ENCODE results near the gene ZNF791. TPM values are rescaled to one million over a fixed set of nuclear protein-coding genes. Genes with fewer than 3 reads are reported as not detected.
"Not testable (repeated sequence)": the region's sequence is repeated elsewhere in the genome, so short reads cannot be mapped to it uniquely, and the experiment has no call there.

The ZNF791 gene
- total RNA-seq, 1 experiment from 2014 or later = 26.3 TPM

DNA sequence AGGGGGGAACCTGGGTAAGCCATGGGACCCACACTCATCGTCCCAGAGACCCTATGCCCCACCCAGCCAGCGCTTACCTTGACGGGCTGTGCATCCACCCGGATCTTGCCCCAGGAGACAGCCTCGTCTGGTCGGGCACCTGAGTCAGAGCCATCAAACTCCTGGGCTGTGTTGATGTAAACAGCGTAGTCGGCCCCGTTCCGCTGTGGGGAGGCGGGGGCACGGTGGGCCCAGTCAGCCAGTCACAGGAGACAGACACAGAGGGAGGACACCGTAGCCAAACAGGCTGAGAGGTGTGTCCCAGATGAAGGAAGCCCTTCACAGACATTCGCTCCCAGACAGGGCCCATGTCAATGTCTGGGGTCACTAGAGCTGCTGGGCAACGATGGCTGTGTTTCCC is 65.2 kb downstream of the ZNF791 start:
- Histone ChIP-seq H3K9me3 (ENCODE audit: low read length) (no peaks in the 10 kb centered on the region), H3K4me3 (ENCODE audit: low read length) (no peak overlapping the region), H3K36me3 (ENCODE audit: low read depth, low read length) (peaks cover 48% of the 10 kb centered on the region), H3K9me2 (replicated peaks; ENCODE audit: low read length) (no peaks in the 10 kb centered on the region), H4K20me1 (ENCODE audit: low read length) (peaks cover 6% of the 10 kb centered on the region; the same call in 1 of the 2 replicates), H3F3A (ENCODE audit: low read length, unreplicated experiment) (no peaks in the 10 kb centered on the region), H3K4me1 (ENCODE audit: insufficient read depth, low read length) (no peaks in the 10 kb centered on the region), H3K79me2 (ENCODE audit: low read length) (peaks cover 26% of the 10 kb centered on the region), H3K9ac (ENCODE audit: low read length) (no peak overlapping the region), H2AFZ (ENCODE audit: low read length) (no peak overlapping the region), H3K27ac (ENCODE audit: low read length) (no peak overlapping the region), H3K4me2 (ENCODE audit: low read length) (no peak overlapping the region), H3K27me3 (ENCODE audit: low read length) (no peaks in the 10 kb centered on the region)
- CTCF ChIA-PET = no interaction called here
- no peak for TF ChIP-seq EZH2phosphoT487 (IDR thresholded peaks at IDR 0.05; ENCODE audit: borderline replicate concordance, low read length)
- no peak for TF ChIP-seq EZH2 (IDR thresholded peaks at IDR 0.05; ENCODE audit: low read length, unreplicated experiment)
- TF ChIP-seq, protein P1, sequence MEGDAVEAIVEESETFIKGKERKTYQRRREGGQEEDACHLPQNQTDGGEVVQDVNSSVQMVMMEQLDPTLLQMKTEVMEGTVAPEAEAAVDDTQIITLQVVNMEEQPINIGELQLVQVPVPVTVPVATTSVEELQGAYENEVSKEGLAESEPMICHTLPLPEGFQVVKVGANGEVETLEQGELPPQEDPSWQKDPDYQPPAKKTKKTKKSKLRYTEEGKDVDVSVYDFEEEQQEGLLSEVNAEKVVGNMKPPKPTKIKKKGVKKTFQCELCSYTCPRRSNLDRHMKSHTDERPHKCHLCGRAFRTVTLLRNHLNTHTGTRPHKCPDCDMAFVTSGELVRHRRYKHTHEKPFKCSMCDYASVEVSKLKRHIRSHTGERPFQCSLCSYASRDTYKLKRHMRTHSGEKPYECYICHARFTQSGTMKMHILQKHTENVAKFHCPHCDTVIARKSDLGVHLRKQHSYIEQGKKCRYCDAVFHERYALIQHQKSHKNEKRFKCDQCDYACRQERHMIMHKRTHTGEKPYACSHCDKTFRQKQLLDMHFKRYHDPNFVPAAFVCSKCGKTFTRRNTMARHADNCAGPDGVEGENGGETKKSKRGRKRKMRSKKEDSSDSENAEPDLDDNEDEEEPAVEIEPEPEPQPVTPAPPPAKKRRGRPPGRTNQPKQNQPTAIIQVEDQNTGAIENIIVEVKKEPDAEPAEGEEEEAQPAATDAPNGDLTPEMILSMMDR (conservative IDR thresholded peaks at IDR 0.05; ENCODE audit: low read depth, low read length) = no peak
- ATAC-seq (no peak), DNase-seq (no peak)
- BruUV-seq (replicated peaks) = no TSS peak
- intact Hi-C loops (cut with micrococcal nuclease) = no loop called here
- POLR2A ChIA-PET (ENCODE audit: unreplicated experiment) = no interaction called here

DNA sequence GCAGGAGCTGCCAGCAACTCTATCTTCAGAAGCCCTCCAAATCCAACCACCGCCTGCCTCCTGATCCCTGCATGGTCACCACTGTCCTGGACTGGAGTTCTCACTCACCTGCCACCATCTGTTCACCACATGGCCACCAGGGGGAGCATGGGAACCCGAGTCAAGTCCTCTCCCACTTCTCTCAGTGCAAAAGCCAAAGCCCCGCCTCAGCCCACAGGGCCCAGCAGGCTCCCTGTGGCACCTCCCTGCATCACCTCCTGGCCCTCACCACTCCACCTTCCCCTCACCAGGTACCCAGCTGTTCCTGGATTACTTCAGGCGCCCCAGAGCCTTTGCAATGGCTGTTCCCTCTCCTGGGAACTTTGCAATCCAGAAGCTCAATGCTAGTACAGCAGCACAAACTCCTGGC is 65.7 kb downstream of the ZNF791 start:
- H3K9me3 ChIP-seq (ENCODE audit: low read length) = no peaks in the 10 kb centered on the region
- no peaks in the 10 kb centered on the region for H3K27me3 ChIP-seq (ENCODE audit: low read length)
- BruUV-seq (replicated peaks) = no TSS peak
- no peak overlapping the region for H3K4me2 ChIP-seq (ENCODE audit: low read length)
- no peaks in the 10 kb centered on the region for H3K9me2 ChIP-seq (replicated peaks; ENCODE audit: low read length)
- TF ChIP-seq EZH2 (IDR thresholded peaks at IDR 0.05; ENCODE audit: low read length, unreplicated experiment) = no peak
- TF ChIP-seq, protein P1 (conservative IDR thresholded peaks at IDR 0.05; ENCODE audit: low read depth, low read length) = peak; percentile 96
- DNase-seq = peak; percentile 92
- no peak overlapping the region for H2AFZ ChIP-seq (ENCODE audit: low read length)
- H3K79me2 ChIP-seq (ENCODE audit: low read length) = peaks cover 25% of the 10 kb centered on the region
- intact Hi-C loops (cut with micrococcal nuclease) = no loop called here
- no peaks in the 10 kb centered on the region for H3F3A ChIP-seq (ENCODE audit: low read length, unreplicated experiment)
- H3K9ac ChIP-seq (ENCODE audit: low read length) = no peak overlapping the region
- ChIA-PET POLR2A (ENCODE audit: unreplicated experiment) (no interaction called here), CTCF (interaction anchor here (1.0 kb wide), 1 partner anchor 46 kb away, joined by 4 read pairs; no protein-coding TSS in a partner anchor)
- H3K4me3 ChIP-seq (ENCODE audit: low read length) = no peak overlapping the region
- H4K20me1 ChIP-seq (ENCODE audit: low read length) = peaks cover 6% of the 10 kb centered on the region; the same call in 1 of the 2 replicates
- peaks cover 48% of the 10 kb centered on the region for H3K36me3 ChIP-seq (ENCODE audit: low read depth, low read length)
- no peaks in the 10 kb centered on the region for H3K4me1 ChIP-seq (ENCODE audit: insufficient read depth, low read length)
- peak; percentile 53 for ATAC-seq
- no peak overlapping the region for H3K27ac ChIP-seq (ENCODE audit: low read length)

GRCh38 chr19:12676928-12677327 is 66.2 kb downstream of the ZNF791 start:
- no peak overlapping the region for H3K4me2 ChIP-seq (ENCODE audit: low read length)
- TF ChIP-seq EZH2 (IDR thresholded peaks at IDR 0.05; ENCODE audit: low read length, unreplicated experiment) = no peak
- TF ChIP-seq, protein P1 (conservative IDR thresholded peaks at IDR 0.05; ENCODE audit: low read depth, low read length) = no peak
- no peak for TF ChIP-seq EZH2phosphoT487 (IDR thresholded peaks at IDR 0.05; ENCODE audit: borderline replicate concordance, low read length)
- BruUV-seq (replicated peaks) = no TSS peak
- DNase-seq = no peak
- peaks cover 46% of the 10 kb centered on the region for H3K36me3 ChIP-seq (ENCODE audit: low read depth, low read length)
- no peaks in the 10 kb centered on the region for H3K4me1 ChIP-seq (ENCODE audit: insufficient read depth, low read length)
- H3K9me2 ChIP-seq (replicated peaks; ENCODE audit: low read length) = no peaks in the 10 kb centered on the region
- ChIA-PET CTCF (interaction anchor here (1.0 kb wide), 1 partner anchor 46 kb away, joined by 4 read pairs; no protein-coding TSS in a partner anchor), POLR2A (ENCODE audit: unreplicated experiment) (no interaction called here)
- H3K27ac ChIP-seq (ENCODE audit: low read length) = no peak overlapping the region
- no peak overlapping the region for H3K4me3 ChIP-seq (ENCODE audit: low read length)
- H3K27me3 ChIP-seq (ENCODE audit: low read length) = no peaks in the 10 kb centered on the region
- no peak overlapping the region for H2AFZ ChIP-seq (ENCODE audit: low read length)
- H3K9ac ChIP-seq (ENCODE audit: low read length) = no peak overlapping the region
- H4K20me1 ChIP-seq (ENCODE audit: low read length) = peaks cover 6% of the 10 kb centered on the region; the same call in 1 of the 2 replicates
- intact Hi-C loops (cut with micrococcal nuclease) = no loop called here
- no peaks in the 10 kb centered on the region for H3K9me3 ChIP-seq (ENCODE audit: low read length)
- ATAC-seq = no peak
- no peaks in the 10 kb centered on the region for H3F3A ChIP-seq (ENCODE audit: low read length, unreplicated experiment)
- peaks cover 25% of the 10 kb centered on the region for H3K79me2 ChIP-seq (ENCODE audit: low read length)

DNA sequence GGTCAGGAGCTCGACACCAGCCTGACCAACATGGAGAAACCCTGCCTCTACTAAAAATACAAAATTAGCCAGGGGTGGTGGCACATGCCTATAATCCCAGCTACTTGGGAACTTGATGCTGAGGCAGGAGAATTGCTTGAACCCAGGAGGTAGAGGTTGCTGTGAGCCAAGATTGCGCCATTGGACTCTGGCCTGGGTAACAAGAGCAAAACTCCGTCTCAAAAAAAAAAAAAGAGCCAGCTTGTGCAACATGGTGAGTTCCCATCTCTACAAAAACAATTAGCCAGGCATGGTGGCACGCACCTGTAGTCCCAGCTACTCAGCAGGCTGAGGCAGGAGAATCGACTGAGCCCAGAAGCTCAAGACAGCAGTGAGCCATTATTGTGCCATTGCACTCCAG is 67.3 kb downstream of the ZNF791 start:
- CTCF ChIA-PET; H3K9me2 ChIP-seq (replicated peaks; ENCODE audit: low read length); H3K4me3 ChIP-seq (ENCODE audit: low read length); H3K27me3 ChIP-seq (ENCODE audit: low read length); H3K4me1 ChIP-seq (ENCODE audit: insufficient read depth, low read length); BruUV-seq (replicated peaks); H3K9ac ChIP-seq (ENCODE audit: low read length); DNase-seq; intact Hi-C loops (cut with micrococcal nuclease); H4K20me1 ChIP-seq (ENCODE audit: low read length); ATAC-seq; H3K9me3 ChIP-seq (ENCODE audit: low read length); H3F3A ChIP-seq (ENCODE audit: low read length, unreplicated experiment); H2AFZ ChIP-seq (ENCODE audit: low read length); H3K27ac ChIP-seq (ENCODE audit: low read length); H3K4me2 ChIP-seq (ENCODE audit: low read length): not testable (repeated sequence)
- peaks cover 25% of the 10 kb centered on the region for H3K79me2 ChIP-seq (ENCODE audit: low read length)
- POLR2A ChIA-PET (ENCODE audit: unreplicated experiment) = interaction anchor here (0.5 kb wide), 1 partner anchor 68 kb away, joined by 3 read pairs; the partner anchor contains the start of genes ZNF490 and ZNF791
- peaks cover 44% of the 10 kb centered on the region for H3K36me3 ChIP-seq (ENCODE audit: low read depth, low read length)

Data from PC-3 (cell line).